ENCODE data around the gene CBLN3. TPM values are rescaled to one million over a fixed set of nuclear protein-coding genes. Genes with fewer than 3 reads are reported as not detected.

The CBLN3 gene
- polyA plus RNA-seq, 2 of the 4 experiments (the other 2 are of a cell fraction), result 1.1 to 1.3 TPM

DNA sequence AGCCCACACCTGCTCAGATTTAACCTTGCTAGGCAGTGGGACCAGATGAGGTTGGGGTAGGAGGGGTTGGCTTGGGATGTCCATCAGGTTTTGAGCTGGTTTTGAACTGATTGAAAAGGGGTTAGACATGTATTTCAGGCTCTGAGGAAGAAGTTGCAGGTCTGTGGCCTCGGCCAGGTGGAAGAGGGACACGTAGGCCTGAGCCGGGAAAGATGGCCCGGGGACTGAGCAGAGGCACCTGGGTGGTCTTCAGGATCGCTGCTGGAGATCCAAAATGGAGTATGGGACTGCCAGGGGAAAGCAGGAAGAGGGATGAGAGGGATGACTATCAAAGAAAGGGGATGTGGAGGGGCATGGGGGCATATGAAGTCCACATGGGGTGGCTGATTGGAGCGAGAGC is 23.1 kb downstream of the CBLN3 start (continued):
- TF ChIP-seq, protein P1, sequence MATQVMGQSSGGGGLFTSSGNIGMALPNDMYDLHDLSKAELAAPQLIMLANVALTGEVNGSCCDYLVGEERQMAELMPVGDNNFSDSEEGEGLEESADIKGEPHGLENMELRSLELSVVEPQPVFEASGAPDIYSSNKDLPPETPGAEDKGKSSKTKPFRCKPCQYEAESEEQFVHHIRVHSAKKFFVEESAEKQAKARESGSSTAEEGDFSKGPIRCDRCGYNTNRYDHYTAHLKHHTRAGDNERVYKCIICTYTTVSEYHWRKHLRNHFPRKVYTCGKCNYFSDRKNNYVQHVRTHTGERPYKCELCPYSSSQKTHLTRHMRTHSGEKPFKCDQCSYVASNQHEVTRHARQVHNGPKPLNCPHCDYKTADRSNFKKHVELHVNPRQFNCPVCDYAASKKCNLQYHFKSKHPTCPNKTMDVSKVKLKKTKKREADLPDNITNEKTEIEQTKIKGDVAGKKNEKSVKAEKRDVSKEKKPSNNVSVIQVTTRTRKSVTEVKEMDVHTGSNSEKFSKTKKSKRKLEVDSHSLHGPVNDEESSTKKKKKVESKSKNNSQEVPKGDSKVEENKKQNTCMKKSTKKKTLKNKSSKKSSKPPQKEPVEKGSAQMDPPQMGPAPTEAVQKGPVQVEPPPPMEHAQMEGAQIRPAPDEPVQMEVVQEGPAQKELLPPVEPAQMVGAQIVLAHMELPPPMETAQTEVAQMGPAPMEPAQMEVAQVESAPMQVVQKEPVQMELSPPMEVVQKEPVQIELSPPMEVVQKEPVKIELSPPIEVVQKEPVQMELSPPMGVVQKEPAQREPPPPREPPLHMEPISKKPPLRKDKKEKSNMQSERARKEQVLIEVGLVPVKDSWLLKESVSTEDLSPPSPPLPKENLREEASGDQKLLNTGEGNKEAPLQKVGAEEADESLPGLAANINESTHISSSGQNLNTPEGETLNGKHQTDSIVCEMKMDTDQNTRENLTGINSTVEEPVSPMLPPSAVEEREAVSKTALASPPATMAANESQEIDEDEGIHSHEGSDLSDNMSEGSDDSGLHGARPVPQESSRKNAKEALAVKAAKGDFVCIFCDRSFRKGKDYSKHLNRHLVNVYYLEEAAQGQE (IDR thresholded peaks at IDR 0.05), result no peak

DNA sequence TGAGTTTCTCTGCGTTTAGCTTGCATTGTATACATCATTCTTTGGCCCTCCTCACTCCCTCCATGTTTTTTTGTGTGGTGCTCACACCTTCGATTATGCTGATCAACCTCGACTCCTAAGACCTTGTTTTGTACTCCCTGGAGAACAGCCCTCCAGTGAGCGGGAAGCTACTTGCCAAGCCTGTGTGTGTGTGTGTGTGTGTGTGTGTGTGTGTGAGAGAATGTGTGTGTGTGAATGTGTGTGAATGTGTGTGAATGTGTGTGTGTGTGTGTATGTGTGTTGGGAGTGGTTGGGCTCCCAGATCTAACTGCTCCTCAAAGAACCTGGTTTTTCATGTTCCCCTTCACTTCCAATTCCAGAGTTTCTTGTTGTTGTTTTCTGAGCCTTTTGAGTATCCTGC is 24.7 kb downstream of the CBLN3 start:
- ChIA-PET CTCF (interaction anchor here (3.6 kb wide), 1 partner anchor 71 kb away, joined by 26 read pairs; no protein-coding TSS in a partner anchor), POLR2A (no interaction called here)
- 76% methylated on average over 4 of the region's 4 CpGs for WGBS (ENCODE audit: missing lambda C conversion rate)
- no peak for TF ChIP-seq HDAC2 (IDR thresholded peaks at IDR 0.05)
- no peak for TF ChIP-seq SMC3 (IDR thresholded peaks at IDR 0.05)
- no peak for TF ChIP-seq RNF2 (IDR thresholded peaks at IDR 0.05; ENCODE audit: borderline replicate concordance, low read depth)
- no peak for TF ChIP-seq FOSB (CRISPR knock-in tag; IDR thresholded peaks at IDR 0.05)
- TF ChIP-seq MAFK (IDR thresholded peaks at IDR 0.05; ENCODE audit: partially characterized antibody), result no peak
- TF ChIP-seq, protein P2, sequence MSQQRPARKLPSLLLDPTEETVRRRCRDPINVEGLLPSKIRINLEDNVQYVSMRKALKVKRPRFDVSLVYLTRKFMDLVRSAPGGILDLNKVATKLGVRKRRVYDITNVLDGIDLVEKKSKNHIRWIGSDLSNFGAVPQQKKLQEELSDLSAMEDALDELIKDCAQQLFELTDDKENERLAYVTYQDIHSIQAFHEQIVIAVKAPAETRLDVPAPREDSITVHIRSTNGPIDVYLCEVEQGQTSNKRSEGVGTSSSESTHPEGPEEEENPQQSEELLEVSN (IDR thresholded peaks at IDR 0.05; ENCODE audit: borderline replicate concordance, low read depth), result no peak
- no peak for TF ChIP-seq HEYL (CRISPR knock-in tag; IDR thresholded peaks at IDR 0.05)
- no peak for TF ChIP-seq POLR2AphosphoS2 (conservative IDR thresholded peaks at IDR 0.05; ENCODE audit: low read length)
- no peak for TF ChIP-seq NPAS2 (CRISPR knock-in tag; IDR thresholded peaks at IDR 0.05; ENCODE audit: borderline replicate concordance)
- TF ChIP-seq, protein P1 (IDR thresholded peaks at IDR 0.05), result no peak
- TF ChIP-seq RAD21 (conservative IDR thresholded peaks at IDR 0.05 in 1 of 2, IDR thresholded peaks at IDR 0.05 in 1 of 2), result no peak
- no peak for TF ChIP-seq MAZ (IDR thresholded peaks at IDR 0.05; ENCODE audit: borderline replicate concordance, low read depth, low read length)
- TF ChIP-seq HOXA7 (CRISPR knock-in tag; IDR thresholded peaks at IDR 0.05), result no peak
- no peak for TF ChIP-seq HOXB13 (CRISPR knock-in tag; IDR thresholded peaks at IDR 0.05; ENCODE audit: low read depth)
- no peak for TF ChIP-seq CEBPB (IDR thresholded peaks at IDR 0.05)
- TF ChIP-seq ZNF302 (CRISPR knock-in tag; IDR thresholded peaks at IDR 0.05), result no peak
- TF ChIP-seq SREBF2 (IDR thresholded peaks at IDR 0.05), result no peak
- no peak for TF ChIP-seq CBX8 (IDR thresholded peaks at IDR 0.05)
- TF ChIP-seq ESRRA (IDR thresholded peaks at IDR 0.05; ENCODE audit: borderline replicate concordance, low read length), result no peak
- Histone ChIP-seq H3K9me3 (no peaks in the 10 kb centered on the region), H3K4me3 (no peak overlapping the region), H3K4me2 (no peak overlapping the region), H3K27ac (no peak overlapping the region), H3K4me1 (0 out of 3 replicates have a peak, but pooled peaks cover 5% of the 10 kb centered on the region)
- DNase-seq (ENCODE audit: low read depth in 1 of 2, low spot score in 1 of 2) (no peak), FAIRE-seq (no peak), ATAC-seq (no peak)

Measured in A549 (cell line).